HG02798 (cell line): ENCODE results near the gene UTF1.
A peak's percentile ranks its signal among the peaks of the same experiment; 100 is the strongest.
"Not testable (repeated sequence)": the region's sequence is repeated elsewhere in the genome, so short reads cannot be mapped to it uniquely, and the experiment has no call there.

ENCODE experiments used
- ATAC-seq: cut with Tn5 transposase; IDR thresholded peaks from one replicate; pipeline ENCODE4 v1.9.1; 2021; ENCODE audit warnings: mild to moderate bottlenecking; ENCODE audit not compliant: unreplicated experiment, poor library complexity

UTF1 gene

GRCh38 chr10:133259602-133259989 is 29.6 kb downstream of the UTF1 start:
- no peak for ATAC-seq

DNA sequence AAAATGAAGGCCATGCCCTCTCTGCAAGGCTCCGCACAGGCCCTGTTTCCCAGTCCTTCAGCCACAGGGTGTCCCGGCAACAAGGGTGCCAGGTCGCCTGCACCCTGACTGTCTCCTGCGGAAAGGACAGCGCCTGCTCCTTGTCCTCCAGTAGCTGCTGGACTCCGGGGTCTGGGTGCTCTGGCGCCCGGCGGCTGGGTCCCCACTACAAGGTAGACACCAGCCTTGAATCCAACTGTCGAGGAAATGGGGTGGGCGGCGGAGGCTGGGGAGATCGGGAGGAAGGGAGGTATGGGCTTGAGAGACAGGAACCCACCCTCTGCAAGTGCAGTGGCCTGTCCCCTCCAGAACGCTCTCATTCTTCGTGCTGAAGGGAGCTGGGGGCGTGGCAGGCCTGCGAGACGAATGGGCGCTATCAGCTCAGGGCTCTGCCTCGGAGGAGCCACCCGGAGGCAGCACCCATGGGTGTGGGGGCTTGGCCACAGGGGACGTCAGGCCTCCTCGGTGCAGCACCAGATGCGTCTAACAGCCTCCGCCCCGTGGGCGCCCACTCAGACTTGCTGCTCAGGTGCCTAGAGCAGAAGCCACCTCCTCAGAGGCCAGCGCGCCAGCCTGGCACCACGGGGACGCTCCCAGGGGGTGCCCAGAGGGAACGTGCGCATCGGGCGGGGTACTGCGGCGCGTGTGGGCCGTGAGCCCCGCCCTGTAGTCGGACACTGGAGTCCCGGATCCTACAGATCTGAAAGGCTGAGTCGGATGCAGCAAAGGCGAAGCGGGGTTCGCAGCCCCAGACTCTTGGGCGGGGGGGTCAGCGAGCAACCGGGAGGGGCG is 31.1 kb downstream of the UTF1 start:
- ATAC-seq, result peak; percentile 65

GRCh38 chr10:133261726-133262325 is 31.8 kb downstream of the UTF1 start:
- ATAC-seq, result peak; percentile 79

- ATAC-seq, result no peak
Observed at GRCh38 chr10:133262696-133263095, 32.7 kb downstream of the UTF1 start.

- ATAC-seq, result no peak
Observed at GRCh38 chr10:133263674-133264073, 33.7 kb downstream of the UTF1 start.

- no peak for ATAC-seq
Observed at GRCh38 chr10:133264461-133264860, 34.4 kb downstream of the UTF1 start.

- not testable (repeated sequence) for ATAC-seq
Observed at GRCh38 chr10:133265052-133265451, 35.0 kb downstream of the UTF1 start.

- ATAC-seq, result no peak
Observed at GRCh38 chr10:133266056-133266795, 36.2 kb downstream of the UTF1 start.

DNA sequence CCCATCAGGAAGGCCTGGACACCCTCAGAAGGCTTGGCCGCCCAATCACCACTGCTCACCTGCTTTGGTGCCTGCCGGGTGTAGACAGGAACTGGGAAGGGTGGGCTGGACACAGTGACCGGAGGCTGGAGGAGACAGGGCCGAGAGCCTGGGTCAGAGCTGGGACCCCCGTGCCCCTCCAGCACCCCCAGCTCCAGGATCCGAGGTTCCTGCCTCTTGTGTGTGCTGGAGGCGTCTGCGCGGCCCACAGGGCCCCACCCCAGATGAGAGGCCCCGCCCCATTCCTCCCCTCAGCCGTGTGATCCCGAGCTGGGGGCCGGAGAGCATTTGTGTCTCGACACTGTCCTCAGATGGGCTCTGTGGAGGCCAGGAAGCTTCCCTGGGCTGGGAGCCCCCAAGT is 37.3 kb downstream of the UTF1 start:
- ATAC-seq, result no peak

DNA sequence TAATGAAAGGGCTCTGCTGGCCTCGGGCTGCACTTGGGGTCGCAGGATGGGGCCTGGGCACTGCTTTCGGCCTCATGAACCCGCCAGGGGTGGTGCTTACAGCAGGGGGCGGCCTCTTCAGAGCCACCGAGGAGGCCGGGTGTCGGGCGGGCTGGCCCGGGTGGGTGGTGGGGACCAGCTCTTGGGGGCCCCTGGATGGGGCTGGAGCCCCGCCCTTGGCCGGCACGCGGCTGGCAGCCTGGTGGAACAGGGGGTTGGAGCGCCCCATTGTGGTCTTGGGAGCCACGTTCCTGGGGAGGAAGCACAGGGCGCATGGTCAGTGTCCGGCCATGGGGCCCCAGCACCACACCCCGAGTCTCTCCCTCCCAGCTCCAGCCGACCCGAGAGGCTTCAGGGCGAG is 37.8 kb downstream of the UTF1 start:
- no peak for ATAC-seq

GRCh38 chr10:133268532-133268931 is 38.5 kb downstream of the UTF1 start:
- no peak for ATAC-seq

DNA sequence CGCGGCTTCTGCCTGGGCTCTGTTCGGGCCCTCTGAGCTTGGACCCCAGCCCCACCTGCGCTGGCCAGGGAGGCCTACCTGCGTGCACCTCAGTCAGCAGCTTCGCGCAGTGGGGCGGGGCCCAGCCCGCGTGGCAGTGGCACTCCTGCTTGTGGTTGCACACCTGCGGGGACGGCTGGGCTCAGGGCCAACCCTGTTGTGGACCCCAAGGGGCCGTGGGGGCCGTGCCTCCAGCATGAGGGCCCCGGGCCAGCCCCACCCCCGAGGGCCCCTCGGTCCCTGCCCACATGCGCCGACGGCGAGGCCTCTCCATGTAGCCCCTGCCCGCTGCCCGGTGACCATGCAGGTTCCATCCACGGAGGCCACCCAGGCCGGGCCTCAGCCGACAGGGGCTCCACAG is 39.4 kb downstream of the UTF1 start:
- ATAC-seq, result no peak

DNA sequence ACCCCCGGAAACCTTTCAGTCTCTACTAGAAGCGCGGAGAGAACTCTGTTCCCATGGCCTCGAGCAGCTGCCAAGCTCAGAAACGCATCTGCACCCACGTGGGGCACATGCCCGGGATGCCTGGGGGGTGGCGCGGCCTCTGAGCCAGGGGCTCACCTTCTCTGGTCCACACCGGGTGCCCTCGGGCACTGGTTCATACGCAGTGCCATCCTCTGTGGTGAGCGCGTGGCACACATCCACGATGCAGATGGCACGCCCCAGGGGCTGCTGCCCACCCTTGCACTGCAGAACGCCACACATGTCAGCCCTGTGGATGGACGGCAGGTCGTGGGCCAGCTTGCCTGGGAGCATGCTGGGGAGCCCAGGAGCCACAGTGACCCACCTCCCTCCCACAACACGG is 40.2 kb downstream of the UTF1 start:
- no peak for ATAC-seq

GRCh38 chr10:133270773-133271297 is 40.8 kb downstream of the UTF1 start:
- no peak for ATAC-seq

DNA sequence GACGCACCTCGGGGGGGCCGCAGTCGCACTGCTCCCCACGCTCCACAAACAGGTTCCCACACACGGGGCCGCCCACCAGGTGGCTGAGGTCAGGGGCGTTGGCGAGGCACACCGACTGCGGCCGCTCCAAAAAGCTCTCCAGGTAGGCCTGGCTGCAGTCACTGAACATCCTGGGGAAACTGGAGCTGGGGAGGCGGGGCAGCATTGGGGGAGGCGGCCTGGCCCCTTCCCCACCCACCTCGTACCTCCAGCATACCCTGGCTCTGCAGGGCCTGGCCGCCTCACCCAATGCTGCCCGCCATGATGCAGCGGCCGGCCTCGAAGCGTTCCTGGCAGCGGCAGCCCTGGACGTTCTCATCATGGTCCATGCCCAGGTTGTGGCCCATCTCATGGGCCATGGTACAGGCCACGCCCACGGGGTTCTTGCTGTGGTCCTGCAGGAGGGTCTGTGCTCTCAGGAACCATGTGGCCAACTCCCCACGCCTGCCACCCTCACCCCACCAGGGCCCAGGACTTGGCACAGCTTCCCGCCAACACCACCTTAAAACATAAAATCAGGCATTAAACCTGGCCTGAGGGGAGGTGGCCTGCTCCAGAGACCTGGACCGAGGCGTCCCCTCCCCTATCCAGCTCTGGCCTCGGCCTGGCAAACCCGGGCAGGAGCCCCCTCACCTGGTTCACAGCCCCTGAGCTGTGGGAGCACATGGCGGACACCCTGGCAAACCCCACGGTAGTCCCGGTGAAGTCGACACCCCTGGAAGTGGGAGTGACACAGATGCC is 41.7 kb downstream of the UTF1 start:
- ATAC-seq, result no peak

GRCh38 chr10:133272301-133272963 is 42.4 kb downstream of the UTF1 start:
- ATAC-seq, result no peak

GRCh38 chr10:133272964-133273420 is 43.0 kb downstream of the UTF1 start:
- ATAC-seq, result no peak

DNA sequence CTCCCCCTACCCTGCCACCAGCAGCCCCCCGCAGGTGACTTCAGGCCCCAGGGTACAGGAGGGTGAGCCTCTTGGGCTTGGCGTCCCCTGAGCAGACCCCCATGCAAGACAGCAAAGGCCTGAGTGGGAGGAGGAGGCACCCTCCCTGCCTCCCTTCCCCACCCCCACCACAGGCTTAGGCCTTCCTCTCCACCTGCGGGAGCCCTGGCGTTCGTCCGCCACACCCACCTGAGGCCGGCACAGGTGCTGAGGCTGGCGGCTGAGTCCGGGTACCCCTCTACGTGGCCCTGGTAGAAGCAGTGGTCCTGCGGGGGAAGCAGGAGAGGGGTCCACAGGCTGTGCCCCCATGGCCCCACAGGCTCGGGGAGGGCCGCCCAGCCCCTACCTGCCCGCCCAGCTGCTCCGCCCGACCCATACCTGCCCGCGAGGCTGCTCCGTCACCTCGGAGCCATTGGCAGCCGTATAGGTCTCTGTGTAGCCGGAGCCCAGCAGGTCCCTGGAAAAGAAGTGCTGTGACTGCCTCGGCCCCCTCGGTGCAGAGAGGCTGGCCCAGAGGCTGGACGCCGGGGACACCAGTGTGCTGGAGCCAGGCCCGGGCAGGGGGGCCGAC is 43.6 kb downstream of the UTF1 start:
- ATAC-seq, result no peak
